GM12878 (cell line): ENCODE data around the gene GLOD5. TPM values are rescaled to one million over a fixed set of nuclear protein-coding genes. Genes with fewer than 3 reads are reported as not detected.

Source experiments
- ASH2L ChIP-seq: fragments of 300-600, 200-600 bp; sonication (generic); IDR thresholded peaks from 2 replicates; pipeline ENCODE4 v1.6.1; 2017; ENCODE audit warnings: low read depth, mild to moderate bottlenecking, borderline replicate concordance
- BCL11A ChIP-seq: IDR thresholded peaks from 2 replicates; pipeline ENCODE4 v1.6.1; 2011; ENCODE audit warnings: low read depth, low read length
- BHLHE40 ChIP-seq, 2 experiments: fragments of 450-650 bp in 1 of 2; IDR thresholded peaks; 2 replicates each; pipeline ENCODE4 v1.6.1; 2011 to 2017; ENCODE audit warnings: low read depth in 2 of 2, borderline replicate concordance in 1 of 2, improper control_type of control experiment in 1 of 2, low read length in 1 of 2, mild to moderate bottlenecking in 1 of 2
- BRCA1 ChIP-seq: IDR thresholded peaks from 2 replicates; pipeline ENCODE4 v1.6.1; 2011; ENCODE audit warnings: low read depth, low read length, improper control_type of control experiment
- CEBPZ ChIP-seq: fragments of 150-350 bp; IDR thresholded peaks from 2 replicates; pipeline ENCODE4 v1.6.1; 2016; ENCODE audit warnings: low read depth, low read length
- CREM ChIP-seq: IDR thresholded peaks from 2 replicates; pipeline ENCODE4 v1.6.1; 2014; ENCODE audit warnings: antibody characterized with exemption, low read depth
- EZH2 ChIP-seq: IDR thresholded peaks from 2 replicates; pipeline ENCODE4 v1.6.1; 2012; ENCODE audit warnings: low read depth, mild to moderate bottlenecking, control low read depth, inconsistent platforms, low read length, borderline replicate concordance; ENCODE audit not compliant: control insufficient read depth
- NBN ChIP-seq: fragments of 450-650 bp; IDR thresholded peaks from 2 replicates; pipeline ENCODE4 v1.6.1; 2016
- NFYB ChIP-seq: IDR thresholded peaks from 2 replicates; pipeline ENCODE4 v1.6.1; 2011; ENCODE audit warnings: low read depth, mild to moderate bottlenecking, low read length, improper control_type of control experiment, moderate library complexity; ENCODE audit not compliant: insufficient read depth
- NR2F1 ChIP-seq: fragments of 450-650 bp; conservative IDR thresholded peaks from 2 replicates; pipeline ENCODE4 v1.6.1; 2017; ENCODE audit warnings: mild to moderate bottlenecking
- NRF1 ChIP-seq: conservative IDR thresholded peaks from 2 replicates; pipeline ENCODE4 v1.6.1; 2011; ENCODE audit warnings: mild to moderate bottlenecking, low read depth, low read length, improper control_type of control experiment
- PAX8 ChIP-seq: fragments of 450-650 bp; IDR thresholded peaks from 2 replicates; pipeline ENCODE4 v1.6.1; 2017; ENCODE audit warnings: mild to moderate bottlenecking, moderate library complexity
- POLR2A ChIP-seq: IDR thresholded peaks from 2 replicates; pipeline ENCODE4 v1.6.1; 2011; ENCODE audit warnings: low read depth, mild to moderate bottlenecking, low read length
- RBBP5 ChIP-seq: fragments of 200-600 bp; sonication (generic); conservative IDR thresholded peaks from 2 replicates; pipeline ENCODE4 v1.6.1; 2016
- RELA ChIP-seq: fragments of 450-650 bp; IDR thresholded peaks from 2 replicates; pipeline ENCODE4 v1.8.0; 2014; ENCODE audit warnings: borderline replicate concordance; ENCODE audit not compliant: partially characterized antibody
- RFX5 ChIP-seq: IDR thresholded peaks from 2 replicates; pipeline ENCODE4 v1.6.1; 2011; ENCODE audit warnings: low read depth, low read length, improper control_type of control experiment
- SIN3A ChIP-seq: IDR thresholded peaks from 2 replicates; pipeline ENCODE4 v1.6.1; 2012; ENCODE audit warnings: low read depth, low read length, improper control_type of control experiment
- SIX5 ChIP-seq: IDR thresholded peaks from 2 replicates; pipeline ENCODE4 v1.6.1; 2011; ENCODE audit warnings: mild to moderate bottlenecking, low read depth, low read length, moderate library complexity; ENCODE audit not compliant: severe bottlenecking
- STAT3 ChIP-seq: IDR thresholded peaks from 2 replicates; pipeline ENCODE4 v1.6.1; 2011; ENCODE audit warnings: low read depth, low read length, improper control_type of control experiment
- SUZ12 ChIP-seq: fragments of 200-600 bp; sonication (generic); IDR thresholded peaks from one replicate; pipeline ENCODE4 v1.6.1; 2018; ENCODE audit warnings: antibody characterized with exemption, mild to moderate bottlenecking; ENCODE audit not compliant: unreplicated experiment
- YY1 ChIP-seq: IDR thresholded peaks from 2 replicates; pipeline ENCODE4 v1.6.1; 2011; ENCODE audit warnings: low read depth, mild to moderate bottlenecking, low read length
- polyA plus RNA-seq, 11 experiments: library from polyadenylated mRNA; depleted of rRNA in 4 of 11; unstranded in 6 of 11; stranded (reverse) in 5 of 11; fragments of >200 nt; fragmentation: Nextera tagmentation in 4 of 11; fragmentation: Illumina TruSeq in 1 of 11; extraction: Ambion mirVana in 4 of 11; extraction: Trizol in 1 of 11; gene quantifications; 1 replicate in 1 of 11; 2 replicates in 10 of 11; pipeline versions ENCODE4 v1.2.1 to v1.2.3, GENCODE V29; 2011 to 2016; ENCODE audit warnings: inconsistent platforms in 2 of 11, missing spikeins in 2 of 11, low read depth in 1 of 11
- total RNA-seq, 4 experiments: library from RNA; depleted of rRNA in 3 of 4; stranded (reverse); fragments of >200 nt in 3 of 4; fragmentation: Illumina TruSeq in 1 of 4; extraction: Trizol in 1 of 4; gene quantifications; 2 replicates each; pipeline versions ENCODE4 v1.2.1 to v1.2.3, GENCODE V29; 2013 to 2021
- TF ChIP-seq, protein P1 (sequence below), 3 experiments: IDR thresholded peaks in 2 of 3; conservative IDR thresholded peaks in 1 of 3; 2 replicates each; pipeline ENCODE4 v1.5.1; 2011; ENCODE audit warnings: low read depth in 3 of 3, low read length in 3 of 3, mild to moderate bottlenecking in 3 of 3, control low read depth in 2 of 3, moderate library complexity in 2 of 3, inconsistent platforms in 1 of 3, mixed read lengths in 1 of 3; ENCODE audit not compliant: control insufficient read depth in 2 of 3, insufficient read depth in 1 of 3; ENCODE audit errors: extremely low read depth in 1 of 3
- TF ChIP-seq, protein P2 (sequence below): fragments of 450-650 bp; formaldehyde crosslinking; IDR thresholded peaks from 2 replicates; pipeline ENCODE4 v1.4.0; 2020; ENCODE audit warnings: mild to moderate bottlenecking, moderate library complexity

GLOD5 gene
- total and polyA plus RNA-seq, 10 of the 15 experiments (the other 5 are each of a cell fraction or from before 2014, with no cell fraction given) = not detected

GRCh38 chrX:48737213-48737938, 24.2 kb upstream of the GLOD5 start (continued):
- no peak for TF ChIP-seq YY1
- no peak for TF ChIP-seq NRF1
- TF ChIP-seq, protein P1, sequence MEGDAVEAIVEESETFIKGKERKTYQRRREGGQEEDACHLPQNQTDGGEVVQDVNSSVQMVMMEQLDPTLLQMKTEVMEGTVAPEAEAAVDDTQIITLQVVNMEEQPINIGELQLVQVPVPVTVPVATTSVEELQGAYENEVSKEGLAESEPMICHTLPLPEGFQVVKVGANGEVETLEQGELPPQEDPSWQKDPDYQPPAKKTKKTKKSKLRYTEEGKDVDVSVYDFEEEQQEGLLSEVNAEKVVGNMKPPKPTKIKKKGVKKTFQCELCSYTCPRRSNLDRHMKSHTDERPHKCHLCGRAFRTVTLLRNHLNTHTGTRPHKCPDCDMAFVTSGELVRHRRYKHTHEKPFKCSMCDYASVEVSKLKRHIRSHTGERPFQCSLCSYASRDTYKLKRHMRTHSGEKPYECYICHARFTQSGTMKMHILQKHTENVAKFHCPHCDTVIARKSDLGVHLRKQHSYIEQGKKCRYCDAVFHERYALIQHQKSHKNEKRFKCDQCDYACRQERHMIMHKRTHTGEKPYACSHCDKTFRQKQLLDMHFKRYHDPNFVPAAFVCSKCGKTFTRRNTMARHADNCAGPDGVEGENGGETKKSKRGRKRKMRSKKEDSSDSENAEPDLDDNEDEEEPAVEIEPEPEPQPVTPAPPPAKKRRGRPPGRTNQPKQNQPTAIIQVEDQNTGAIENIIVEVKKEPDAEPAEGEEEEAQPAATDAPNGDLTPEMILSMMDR (IDR thresholded peaks at IDR 0.05 in 2 of 3, conservative IDR thresholded peaks at IDR 0.05 in 1 of 3; ENCODE audit: control insufficient read depth in 2 of 3, extremely low read depth in 1 of 3, insufficient read depth in 1 of 3, low read depth in 3 of 3, low read length in 3 of 3) = no peak
- peak; percentile 68 to 70; a peak in 2 of 4 replicates for TF ChIP-seq BHLHE40 (IDR thresholded peaks at IDR 0.05; ENCODE audit: borderline replicate concordance in 1 of 2, low read depth in 2 of 2, low read length in 1 of 2)
- TF ChIP-seq STAT3 = no peak
- TF ChIP-seq SIX5 = peak; percentile 20
- TF ChIP-seq POLR2A = peak; percentile 70
- TF ChIP-seq SIN3A = no peak
- no peak for TF ChIP-seq NR2F1
- TF ChIP-seq CEBPZ = peak; percentile 37; the same call in 1 of the 2 replicates
- no peak; the same call in 1 of the 2 replicates for TF ChIP-seq RFX5
- TF ChIP-seq BCL11A = no peak
- peak; percentile 15; the same call in 1 of the 2 replicates for TF ChIP-seq CREM
- no peak for TF ChIP-seq RBBP5
- no peak for TF ChIP-seq RELA
- no peak for TF ChIP-seq EZH2
- TF ChIP-seq ASH2L = no peak
- peak; percentile 99 for TF ChIP-seq NFYB
- TF ChIP-seq BRCA1 = no peak
- no peak for TF ChIP-seq PAX8
- TF ChIP-seq, protein P2, sequence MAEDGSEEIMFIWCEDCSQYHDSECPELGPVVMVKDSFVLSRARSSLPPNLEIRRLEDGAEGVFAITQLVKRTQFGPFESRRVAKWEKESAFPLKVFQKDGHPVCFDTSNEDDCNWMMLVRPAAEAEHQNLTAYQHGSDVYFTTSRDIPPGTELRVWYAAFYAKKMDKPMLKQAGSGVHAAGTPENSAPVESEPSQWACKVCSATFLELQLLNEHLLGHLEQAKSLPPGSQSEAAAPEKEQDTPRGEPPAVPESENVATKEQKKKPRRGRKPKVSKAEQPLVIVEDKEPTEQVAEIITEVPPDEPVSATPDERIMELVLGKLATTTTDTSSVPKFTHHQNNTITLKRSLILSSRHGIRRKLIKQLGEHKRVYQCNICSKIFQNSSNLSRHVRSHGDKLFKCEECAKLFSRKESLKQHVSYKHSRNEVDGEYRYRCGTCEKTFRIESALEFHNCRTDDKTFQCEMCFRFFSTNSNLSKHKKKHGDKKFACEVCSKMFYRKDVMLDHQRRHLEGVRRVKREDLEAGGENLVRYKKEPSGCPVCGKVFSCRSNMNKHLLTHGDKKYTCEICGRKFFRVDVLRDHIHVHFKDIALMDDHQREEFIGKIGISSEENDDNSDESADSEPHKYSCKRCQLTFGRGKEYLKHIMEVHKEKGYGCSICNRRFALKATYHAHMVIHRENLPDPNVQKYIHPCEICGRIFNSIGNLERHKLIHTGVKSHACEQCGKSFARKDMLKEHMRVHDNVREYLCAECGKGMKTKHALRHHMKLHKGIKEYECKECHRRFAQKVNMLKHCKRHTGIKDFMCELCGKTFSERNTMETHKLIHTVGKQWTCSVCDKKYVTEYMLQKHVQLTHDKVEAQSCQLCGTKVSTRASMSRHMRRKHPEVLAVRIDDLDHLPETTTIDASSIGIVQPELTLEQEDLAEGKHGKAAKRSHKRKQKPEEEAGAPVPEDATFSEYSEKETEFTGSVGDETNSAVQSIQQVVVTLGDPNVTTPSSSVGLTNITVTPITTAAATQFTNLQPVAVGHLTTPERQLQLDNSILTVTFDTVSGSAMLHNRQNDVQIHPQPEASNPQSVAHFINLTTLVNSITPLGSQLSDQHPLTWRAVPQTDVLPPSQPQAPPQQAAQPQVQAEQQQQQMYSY (CRISPR knock-in tag) = no peak
- TF ChIP-seq SUZ12 = no peak
- no peak for TF ChIP-seq NBN
